Measurements from ENCODE around the gene STAG3. TPM values are rescaled to one million over a fixed set of nuclear protein-coding genes. Genes with fewer than 3 reads are reported as not detected.
A peak's percentile ranks its signal among the peaks of the same experiment; 100 is the strongest.

Gene STAG3
- total RNA-seq (2021) = 5.2 to 7.6 TPM (median 5.5 TPM) in 3 replicates
- Bru-seq, nascent RNA = percentile 28 among the genes with signal in this experiment
- long read RNA-seq, experiment 1, full-length matches to known transcripts = 4 of 9 reads
- long read RNA-seq, experiment 1, partial matches to known transcripts = 0 of 9 reads
- long read RNA-seq, experiment 1, other reads (novel, unspliced or antisense) = 5 of 9 reads
- long read RNA-seq, experiment 2, partial matches to known transcripts = 0 of 1 reads
- long read RNA-seq, experiment 2, other reads (novel, unspliced or antisense) = 1 of 1 reads
- long read RNA-seq, experiment 3 = 0 reads

GRCh38 chr7:100177045-100178001, at the start of gene STAG3, which contains the start of gene GPC2:
TSS of gene STAG3 (plus strand) at chr7:100177918. CDS start at chr7:100180557, 2,639 bp downstream.
TSS of gene GPC2 (minus strand) at chr7:100177381. CDS start at chr7:100177199, 182 bp downstream.
- ChIA-PET POLR2A (interaction anchor here (1.0 to 1.5 kb wide), 4 partner anchors 9 to 76 kb away, joined by 3 to 21 read pairs (median 3); partner anchors contain the start of genes AP4M1, GAL3ST4, LAMTOR4 and MCM7), CTCF (interaction anchor here (0.5 to 2.3 kb wide), 14 partner anchors 9 to 168 kb away, joined by 3 to 16 read pairs (median 4); partner anchors contain the start of gene GAL3ST4)
- Mint-ChIP-seq H3K27ac (no peak within 1 kb of the TSS), H3K36me3 (peaks cover 22% of the 10 kb centered on the region), H3K9me3 (no peaks in the 10 kb centered on the region), H3K27me3 (ENCODE audit: low read depth) (peaks cover 51% of the 10 kb centered on the region), H3K4me1 (peaks cover 29% of the 10 kb centered on the region), H3K4me3 (peak within 1 kb of the TSS; percentile 92)
- DNase-seq (ENCODE audit: low spot score) (peak; percentile 100), ATAC-seq (peak; percentile 95)
- TF ChIP-seq ARID4B (CRISPR knock-in tag; IDR thresholded peaks at IDR 0.05; ENCODE audit: borderline replicate concordance) = peak; percentile 97
- TF ChIP-seq RORB (CRISPR knock-in tag; IDR thresholded peaks at IDR 0.05) = no peak
- peak; percentile 75 for TF ChIP-seq ZNF317 (CRISPR knock-in tag; IDR thresholded peaks at IDR 0.05; ENCODE audit: borderline replicate concordance, low read depth)
- peak; percentile 69; the same call in 1 of the 2 replicates for TF ChIP-seq CBFB (CRISPR knock-in tag; IDR thresholded peaks at IDR 0.05; ENCODE audit: low read depth)
- TF ChIP-seq AR (CRISPR knock-in tag; IDR thresholded peaks at IDR 0.05) = no peak
- TF ChIP-seq, protein P1, sequence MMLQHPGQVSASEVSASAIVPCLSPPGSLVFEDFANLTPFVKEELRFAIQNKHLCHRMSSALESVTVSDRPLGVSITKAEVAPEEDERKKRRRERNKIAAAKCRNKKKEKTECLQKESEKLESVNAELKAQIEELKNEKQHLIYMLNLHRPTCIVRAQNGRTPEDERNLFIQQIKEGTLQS (CRISPR knock-in tag; conservative IDR thresholded peaks at IDR 0.05) = peak; percentile 78
- TF ChIP-seq, protein P2, sequence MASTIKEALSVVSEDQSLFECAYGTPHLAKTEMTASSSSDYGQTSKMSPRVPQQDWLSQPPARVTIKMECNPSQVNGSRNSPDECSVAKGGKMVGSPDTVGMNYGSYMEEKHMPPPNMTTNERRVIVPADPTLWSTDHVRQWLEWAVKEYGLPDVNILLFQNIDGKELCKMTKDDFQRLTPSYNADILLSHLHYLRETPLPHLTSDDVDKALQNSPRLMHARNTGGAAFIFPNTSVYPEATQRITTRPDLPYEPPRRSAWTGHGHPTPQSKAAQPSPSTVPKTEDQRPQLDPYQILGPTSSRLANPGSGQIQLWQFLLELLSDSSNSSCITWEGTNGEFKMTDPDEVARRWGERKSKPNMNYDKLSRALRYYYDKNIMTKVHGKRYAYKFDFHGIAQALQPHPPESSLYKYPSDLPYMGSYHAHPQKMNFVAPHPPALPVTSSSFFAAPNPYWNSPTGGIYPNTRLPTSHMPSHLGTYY (CRISPR knock-in tag; IDR thresholded peaks at IDR 0.05) = no peak
- TF ChIP-seq ZNF671 (CRISPR knock-in tag; IDR thresholded peaks at IDR 0.05) = no peak
- TF ChIP-seq, protein P3, sequence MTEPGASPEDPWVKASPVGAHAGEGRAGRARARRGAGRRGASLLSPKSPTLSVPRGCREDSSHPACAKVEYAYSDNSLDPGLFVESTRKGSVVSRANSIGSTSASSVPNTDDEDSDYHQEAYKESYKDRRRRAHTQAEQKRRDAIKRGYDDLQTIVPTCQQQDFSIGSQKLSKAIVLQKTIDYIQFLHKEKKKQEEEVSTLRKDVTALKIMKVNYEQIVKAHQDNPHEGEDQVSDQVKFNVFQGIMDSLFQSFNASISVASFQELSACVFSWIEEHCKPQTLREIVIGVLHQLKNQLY (CRISPR knock-in tag; IDR thresholded peaks at IDR 0.05) = peak; percentile 88
- TF ChIP-seq NFYB (CRISPR knock-in tag; conservative IDR thresholded peaks at IDR 0.05; ENCODE audit: low read depth) = peak; percentile 56
- TF ChIP-seq, protein P4, sequence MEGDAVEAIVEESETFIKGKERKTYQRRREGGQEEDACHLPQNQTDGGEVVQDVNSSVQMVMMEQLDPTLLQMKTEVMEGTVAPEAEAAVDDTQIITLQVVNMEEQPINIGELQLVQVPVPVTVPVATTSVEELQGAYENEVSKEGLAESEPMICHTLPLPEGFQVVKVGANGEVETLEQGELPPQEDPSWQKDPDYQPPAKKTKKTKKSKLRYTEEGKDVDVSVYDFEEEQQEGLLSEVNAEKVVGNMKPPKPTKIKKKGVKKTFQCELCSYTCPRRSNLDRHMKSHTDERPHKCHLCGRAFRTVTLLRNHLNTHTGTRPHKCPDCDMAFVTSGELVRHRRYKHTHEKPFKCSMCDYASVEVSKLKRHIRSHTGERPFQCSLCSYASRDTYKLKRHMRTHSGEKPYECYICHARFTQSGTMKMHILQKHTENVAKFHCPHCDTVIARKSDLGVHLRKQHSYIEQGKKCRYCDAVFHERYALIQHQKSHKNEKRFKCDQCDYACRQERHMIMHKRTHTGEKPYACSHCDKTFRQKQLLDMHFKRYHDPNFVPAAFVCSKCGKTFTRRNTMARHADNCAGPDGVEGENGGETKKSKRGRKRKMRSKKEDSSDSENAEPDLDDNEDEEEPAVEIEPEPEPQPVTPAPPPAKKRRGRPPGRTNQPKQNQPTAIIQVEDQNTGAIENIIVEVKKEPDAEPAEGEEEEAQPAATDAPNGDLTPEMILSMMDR (IDR thresholded peaks at IDR 0.05) = no peak
- peak; percentile 90 for TF ChIP-seq E2F4 (CRISPR knock-in tag; IDR thresholded peaks at IDR 0.05; ENCODE audit: borderline replicate concordance, low read depth)
- no peak for TF ChIP-seq GTF2I (CRISPR knock-in tag; conservative IDR thresholded peaks at IDR 0.05)
- TF ChIP-seq, protein P5, sequence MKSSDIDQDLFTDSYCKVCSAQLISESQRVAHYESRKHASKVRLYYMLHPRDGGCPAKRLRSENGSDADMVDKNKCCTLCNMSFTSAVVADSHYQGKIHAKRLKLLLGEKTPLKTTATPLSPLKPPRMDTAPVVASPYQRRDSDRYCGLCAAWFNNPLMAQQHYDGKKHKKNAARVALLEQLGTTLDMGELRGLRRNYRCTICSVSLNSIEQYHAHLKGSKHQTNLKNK (CRISPR knock-in tag; IDR thresholded peaks at IDR 0.05) = no peak
- TF ChIP-seq, protein P6, sequence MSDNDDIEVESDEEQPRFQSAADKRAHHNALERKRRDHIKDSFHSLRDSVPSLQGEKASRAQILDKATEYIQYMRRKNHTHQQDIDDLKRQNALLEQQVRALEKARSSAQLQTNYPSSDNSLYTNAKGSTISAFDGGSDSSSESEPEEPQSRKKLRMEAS (CRISPR knock-in tag; IDR thresholded peaks at IDR 0.05) = peak; percentile 99
- TF ChIP-seq GABPB1 (CRISPR knock-in tag; IDR thresholded peaks at IDR 0.05) = no peak
- TF ChIP-seq MYBL2 (CRISPR knock-in tag; IDR thresholded peaks at IDR 0.05) = peak; percentile 97
- no peak for TF ChIP-seq NR3C1 (CRISPR knock-in tag; conservative IDR thresholded peaks at IDR 0.05; ENCODE audit: low read depth)
- TF ChIP-seq IRF2 (CRISPR knock-in tag; IDR thresholded peaks at IDR 0.05; ENCODE audit: borderline replicate concordance, low read depth) = 0 out of 2 replicates have a peak, but pooled peaks have one; percentile 83
- TF ChIP-seq ESRRA (CRISPR knock-in tag; IDR thresholded peaks at IDR 0.05; ENCODE audit: borderline replicate concordance) = peak; percentile 97
- peak; percentile 97 for TF ChIP-seq RELA (CRISPR knock-in tag; IDR thresholded peaks at IDR 0.05; ENCODE audit: borderline replicate concordance)
